Measurements from ENCODE around the gene FOXN3. TPM values are rescaled to one million over a fixed set of nuclear protein-coding genes. Genes with fewer than 3 reads are reported as not detected.

FOXN3 gene
- total RNA-seq, 6 experiments from 2014 or later = 41.5 to 74.2 (median 55.8) TPM

DNA sequence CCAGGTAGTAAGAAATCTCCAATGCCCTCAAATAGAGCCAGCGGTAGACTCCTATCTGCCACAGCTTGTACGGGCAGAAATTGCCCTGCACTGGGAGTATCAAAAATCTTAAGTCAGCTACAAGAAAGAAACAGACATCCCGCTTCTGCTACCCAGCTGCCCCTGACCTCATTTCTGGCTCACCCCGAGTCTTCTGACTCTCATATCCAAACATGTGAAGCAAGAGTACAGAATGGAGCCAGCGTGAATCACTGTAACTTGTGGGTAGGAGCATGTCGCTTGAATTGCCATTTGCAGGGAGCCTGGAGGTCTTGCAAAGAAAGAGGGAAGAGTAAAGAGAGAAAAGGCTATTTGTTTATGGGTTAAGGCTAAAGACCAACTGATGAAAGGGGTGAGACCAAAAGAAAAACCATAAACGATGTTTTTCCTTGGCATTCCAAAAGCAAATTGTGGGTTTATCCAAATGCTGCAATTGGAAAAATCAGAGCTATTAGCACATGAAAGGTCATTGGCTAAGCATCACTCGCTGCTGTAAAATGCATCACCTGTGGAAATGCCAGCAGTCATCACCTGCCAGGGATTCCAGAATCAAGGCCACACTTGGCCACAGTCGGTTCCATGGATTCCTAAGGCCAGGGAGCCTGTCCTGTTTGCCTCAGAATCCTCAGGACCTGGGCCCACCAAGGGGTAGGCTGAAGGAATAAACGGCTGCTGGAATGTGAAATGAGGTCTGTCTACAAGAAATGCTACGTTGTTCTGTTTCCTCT is 86.6 kb downstream of the FOXN3 start:
- H3K4me3 ChIP-seq = no peak overlapping the region
- peaks cover 0 to 34% (median 9%) of the 10 kb centered on the region in 4 donors for H3K4me1 ChIP-seq
- DNase-seq (peak in 1 of 3 donors; percentile 33), ATAC-seq (peak; percentile 45 to 68 (median 66))
- H3K27me3 ChIP-seq = no peaks in the 10 kb centered on the region
- no peaks in the 10 kb centered on the region for H3K9me3 ChIP-seq
- WGBS (ENCODE audit: insufficient coverage, low coverage, low lambda C conversion rate, missing lambda C conversion rate) = 53% methylated on average over 8 of the region's 11 CpGs
- TF ChIP-seq POLR2A (IDR thresholded peaks at IDR 0.05) = no peak
- no peak for TF ChIP-seq CTCF (IDR thresholded peaks at IDR 0.05)
- intact Hi-C loops (cut with DNase I) = no loop called here
- H3K36me3 ChIP-seq = no peaks in the 10 kb centered on the region
- no peak overlapping the region for H3K27ac ChIP-seq

- intact Hi-C loops (cut with DNase I) = no loop called here
- H3K9me3 ChIP-seq = no peaks in the 10 kb centered on the region
- H3K4me1 ChIP-seq = peaks cover 0 to 34% (median 9%) of the 10 kb centered on the region in 4 donors
- H3K27ac ChIP-seq = peak overlapping the region; percentile 9 to 40 (median 34)
- ATAC-seq (peak; percentile 68 to 76 (median 72)), DNase-seq (no peak)
- 61% methylated on average over 5 of the region's 5 CpGs for WGBS (ENCODE audit: insufficient coverage, low coverage, low lambda C conversion rate, missing lambda C conversion rate)
- H3K27me3 ChIP-seq = no peaks in the 10 kb centered on the region
- TF ChIP-seq CTCF (IDR thresholded peaks at IDR 0.05) (no peak), POLR2A (IDR thresholded peaks at IDR 0.05) (no peak)
- no peak overlapping the region for H3K4me3 ChIP-seq
- H3K36me3 ChIP-seq = no peaks in the 10 kb centered on the region
Observed at GRCh38 chr14:89327771-89328212, 89.2 kb downstream of the FOXN3 start.

- H3K36me3 ChIP-seq = no peaks in the 10 kb centered on the region
- 48% methylated on average over 4 of the region's 4 CpGs for WGBS (ENCODE audit: insufficient coverage, low coverage, low lambda C conversion rate, missing lambda C conversion rate)
- no peaks in the 10 kb centered on the region for H3K27me3 ChIP-seq
- H3K4me3 ChIP-seq = no peak overlapping the region
- no peak for TF ChIP-seq POLR2A (IDR thresholded peaks at IDR 0.05)
- TF ChIP-seq CTCF (IDR thresholded peaks at IDR 0.05) = no peak
- no peak for DNase-seq
- no peak for ATAC-seq
- intact Hi-C loops (cut with DNase I) = no loop called here
- no peaks in the 10 kb centered on the region for H3K9me3 ChIP-seq
- peaks cover 0 to 34% (median 9%) of the 10 kb centered on the region in 4 donors for H3K4me1 ChIP-seq
- H3K27ac ChIP-seq = no peak overlapping the region
Observed at GRCh38 chr14:89325959-89326358, 91.1 kb downstream of the FOXN3 start.

DNA sequence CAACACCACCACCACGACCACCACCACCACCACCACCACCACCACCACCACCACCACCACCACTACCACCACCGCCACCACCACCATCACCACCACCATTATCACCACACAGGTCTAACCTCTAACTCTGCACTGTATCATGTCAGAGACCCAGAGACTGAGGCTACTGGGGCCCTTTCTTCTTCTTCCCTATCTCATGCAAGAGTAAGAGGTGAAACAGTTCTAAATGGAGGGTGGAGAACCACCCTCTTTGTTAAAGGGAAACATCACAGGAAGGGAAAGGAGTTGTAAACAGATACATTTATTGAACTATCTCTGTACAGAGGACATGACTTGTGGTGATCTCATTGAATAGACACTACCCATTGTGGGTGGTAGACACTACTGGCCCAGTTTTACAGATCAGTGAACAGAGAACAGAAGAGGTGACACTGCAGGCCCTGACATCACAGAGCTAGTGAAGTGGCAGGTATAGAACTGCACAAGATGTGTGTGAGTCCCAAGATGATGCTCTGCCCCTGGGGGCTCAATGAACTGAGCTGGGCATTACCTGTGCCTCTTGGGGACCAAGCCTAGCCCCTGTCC is 91.6 kb downstream of the FOXN3 start:
- no peak for TF ChIP-seq CTCF (IDR thresholded peaks at IDR 0.05)
- TF ChIP-seq POLR2A (IDR thresholded peaks at IDR 0.05) = no peak
- intact Hi-C loops (cut with DNase I) = no loop called here
- H3K27me3 ChIP-seq = no peaks in the 10 kb centered on the region
- no peak overlapping the region for H3K27ac ChIP-seq
- DNase-seq (no peak), ATAC-seq (peak in 1 of 4 donors; percentile 40)
- peaks cover 0 to 30% (median 9%) of the 10 kb centered on the region in 4 donors for H3K4me1 ChIP-seq
- H3K9me3 ChIP-seq = no peaks in the 10 kb centered on the region
- 80% methylated on average over 2 of the region's 2 CpGs for WGBS (ENCODE audit: insufficient coverage, low coverage, low lambda C conversion rate, missing lambda C conversion rate)
- no peak overlapping the region for H3K4me3 ChIP-seq
- H3K36me3 ChIP-seq = no peaks in the 10 kb centered on the region
